Left ventricle myocardium inferior (tissue), 1 donor: ENCODE data around the gene ST6GALNAC3. TPM values are rescaled to one million over a fixed set of nuclear protein-coding genes. Genes with fewer than 3 reads are reported as not detected.

Experiments
- DNase-seq: peaks from one replicate; pipeline ENCODE4 v3.0.0-alpha.2; 2020
- H3K27ac ChIP-seq: fragments of 200-600 bp; replicated peaks from 2 replicates; pipeline ENCODE4 v1.8.0; 2021
- H3K27me3 ChIP-seq: fragments of 200-600 bp; 2 replicates; pipeline ENCODE4 v1.8.0; 2021; ENCODE audit warnings: low read depth
- H3K36me3 ChIP-seq: fragments of 200-600 bp; 2 replicates; pipeline ENCODE4 v1.8.0; 2021
- H3K4me1 ChIP-seq: fragments of 200-600 bp; 2 replicates; pipeline ENCODE4 v1.8.0; 2021
- H3K4me3 ChIP-seq: fragments of 200-600 bp; 2 replicates; pipeline ENCODE4 v1.8.0; 2021; ENCODE audit warnings: mild to moderate bottlenecking, moderate library complexity
- H3K9me3 ChIP-seq: fragments of 200-600 bp; replicated peaks from 2 replicates; pipeline ENCODE4 v1.8.0; 2021
- CTCF ChIP-seq: fragments of 200-600 bp; IDR thresholded peaks from 2 replicates; pipeline ENCODE4 v1.8.0; 2021; ENCODE audit warnings: antibody characterized with exemption, mild to moderate bottlenecking, borderline replicate concordance
- intact Hi-C: fragments of 100-400 bp; cut with micrococcal nuclease; formaldehyde crosslinking; loops from one replicate; pipeline ENCODE4 v1.11.0; 2022
- total RNA-seq: library from RNA; stranded (reverse); fragmentation: NEBNext Ultra II Directional; extraction: Animal tissue kit (Norgen Biotek cat#: 25700); gene quantifications from one replicate; pipeline ENCODE4 v1.2.1, GENCODE V29; 2021
- donor health status: DM: no; HTN: yes; CAD: no; lungs with severe emphysema.

ST6GALNAC3 gene
- total RNA-seq, 1 donor from 2014 or later = 4.5 TPM

GRCh38 chr1:76098845-76099244 is 24.3 kb downstream of the ST6GALNAC3 start:
- H3K27ac ChIP-seq = no peak overlapping the region
- no peak for DNase-seq
- no peak for TF ChIP-seq CTCF
- H3K4me3 ChIP-seq = no peak overlapping the region
- H3K9me3 ChIP-seq = no peaks in the 10 kb centered on the region
- peaks cover 11% of the 10 kb centered on the region for H3K4me1 ChIP-seq
- H3K27me3 ChIP-seq = no peaks in the 10 kb centered on the region
- no peaks in the 10 kb centered on the region for H3K36me3 ChIP-seq
- intact Hi-C loops = no loop called here

- Histone ChIP-seq H3K36me3 (no peaks in the 10 kb centered on the region), H3K27me3 (no peaks in the 10 kb centered on the region), H3K4me3 (no peak overlapping the region), H3K27ac (no peak overlapping the region), H3K9me3 (no peaks in the 10 kb centered on the region), H3K4me1 (no peaks in the 10 kb centered on the region)
- intact Hi-C loops = no loop called here
- no peak for TF ChIP-seq CTCF
- DNase-seq = no peak
Measured at GRCh38 chr1:76101548-76101947, 27.0 kb downstream of the ST6GALNAC3 start.

- Histone ChIP-seq H3K4me1 (no peaks in the 10 kb centered on the region), H3K36me3 (no peaks in the 10 kb centered on the region), H3K4me3 (no peak overlapping the region), H3K9me3 (no peaks in the 10 kb centered on the region), H3K27me3 (no peaks in the 10 kb centered on the region), H3K27ac (no peak overlapping the region)
- DNase-seq = no peak
- no peak for TF ChIP-seq CTCF
- intact Hi-C loops = no loop called here
Measured at GRCh38 chr1:76102046-76102445, 27.5 kb downstream of the ST6GALNAC3 start.

GRCh38 chr1:76103034-76103433 is 28.5 kb downstream of the ST6GALNAC3 start:
- no peak overlapping the region for H3K4me3 ChIP-seq
- intact Hi-C loops = no loop called here
- no peaks in the 10 kb centered on the region for H3K4me1 ChIP-seq
- TF ChIP-seq CTCF = no peak
- H3K9me3 ChIP-seq = no peaks in the 10 kb centered on the region
- no peak for DNase-seq
- no peaks in the 10 kb centered on the region for H3K36me3 ChIP-seq
- H3K27me3 ChIP-seq = no peaks in the 10 kb centered on the region
- no peak overlapping the region for H3K27ac ChIP-seq

- H3K4me1 ChIP-seq = peaks cover 4% of the 10 kb centered on the region
- H3K27me3 ChIP-seq = no peaks in the 10 kb centered on the region
- intact Hi-C loops = no loop called here
- no peaks in the 10 kb centered on the region for H3K9me3 ChIP-seq
- no peak for DNase-seq
- no peak overlapping the region for H3K4me3 ChIP-seq
- no peaks in the 10 kb centered on the region for H3K36me3 ChIP-seq
- H3K27ac ChIP-seq = no peak overlapping the region
- TF ChIP-seq CTCF = no peak
Measured at GRCh38 chr1:76105372-76105771, 30.8 kb downstream of the ST6GALNAC3 start.

- Histone ChIP-seq H3K27me3 (no peaks in the 10 kb centered on the region), H3K4me1 (peaks cover 4% of the 10 kb centered on the region), H3K27ac (no peak overlapping the region), H3K9me3 (no peaks in the 10 kb centered on the region), H3K4me3 (no peak overlapping the region), H3K36me3 (no peaks in the 10 kb centered on the region)
- DNase-seq = no peak
- intact Hi-C loops = no loop called here
- no peak for TF ChIP-seq CTCF
Measured at GRCh38 chr1:76106251-76106650, 31.7 kb downstream of the ST6GALNAC3 start.
